ENCODE measurements around the gene PRKCZ.

GRCh38 chr1:2060535-2060934 lies 10.3 kb downstream of the PRKCZ start:
- no peak for TF ChIP-seq CTCF (IDR thresholded peaks at IDR 0.05; ENCODE audit: insufficient read depth, low read length)
- TF ChIP-seq REST (IDR thresholded peaks at IDR 0.05; ENCODE audit: insufficient replicate concordance, low read depth) = no peak
- TF ChIP-seq POLR2AphosphoS5 (IDR thresholded peaks at IDR 0.05; ENCODE audit: low read depth) = no peak

Measured in HL-60 (cell line).